HL-60 (cell line): ENCODE measurements around the gene FAM76A.

Source experiments
- DNase-seq, 2 experiments: peaks; one replicate each; pipeline ENCODE4 v3.0.0-alpha.2; 2010 to 2020; ENCODE audit warnings: low read depth in 1 of 2, low spot score in 1 of 2
- H3K27ac ChIP-seq: fragments of 250-450 bp; sonication (Bioruptor Pico); replicated peaks from 2 replicates; pipeline ENCODE4 v1.5.1; 2020; ENCODE audit warnings: mild to moderate bottlenecking, moderate library complexity
- H3K27me3 ChIP-seq: fragments of 250-450 bp; sonication (Bioruptor Pico); 2 replicates; pipeline ENCODE4 v1.5.1; 2021; ENCODE audit warnings: mild to moderate bottlenecking, moderate library complexity; ENCODE audit not compliant: insufficient read depth, poor library complexity, severe bottlenecking
- H3K4me3 ChIP-seq: replicated peaks from 2 replicates; pipeline ENCODE4 v1.5.1; 2011; ENCODE audit warnings: mild to moderate bottlenecking, control low read depth, low read length; ENCODE audit not compliant: insufficient read depth
- GABPA ChIP-seq: IDR thresholded peaks from 2 replicates; pipeline ENCODE4 v1.6.1; 2012; ENCODE audit warnings: low read depth
- POLR2AphosphoS5 ChIP-seq: IDR thresholded peaks from 2 replicates; pipeline ENCODE4 v1.6.1; 2012; ENCODE audit warnings: low read depth
- REST ChIP-seq: IDR thresholded peaks from 2 replicates; pipeline ENCODE4 v1.6.1; 2012; ENCODE audit warnings: low read depth; ENCODE audit not compliant: insufficient replicate concordance
- SPI1 ChIP-seq: IDR thresholded peaks from 2 replicates; pipeline ENCODE4 v1.6.1; 2012; ENCODE audit warnings: low read depth, mild to moderate bottlenecking, borderline replicate concordance
- TF ChIP-seq, protein P1 (sequence below): IDR thresholded peaks from one replicate; pipeline ENCODE4 v1.5.1; 2011; ENCODE audit warnings: low read length, control low read depth, inconsistent platforms; ENCODE audit not compliant: insufficient read depth

Gene FAM76A

GRCh38 chr1:27744556-27744955 lies 18.8 kb downstream of the FAM76A start:
- no peak overlapping the region for H3K4me3 ChIP-seq
- no peaks in the 10 kb centered on the region for H3K27me3 ChIP-seq
- TF ChIP-seq, protein P1, sequence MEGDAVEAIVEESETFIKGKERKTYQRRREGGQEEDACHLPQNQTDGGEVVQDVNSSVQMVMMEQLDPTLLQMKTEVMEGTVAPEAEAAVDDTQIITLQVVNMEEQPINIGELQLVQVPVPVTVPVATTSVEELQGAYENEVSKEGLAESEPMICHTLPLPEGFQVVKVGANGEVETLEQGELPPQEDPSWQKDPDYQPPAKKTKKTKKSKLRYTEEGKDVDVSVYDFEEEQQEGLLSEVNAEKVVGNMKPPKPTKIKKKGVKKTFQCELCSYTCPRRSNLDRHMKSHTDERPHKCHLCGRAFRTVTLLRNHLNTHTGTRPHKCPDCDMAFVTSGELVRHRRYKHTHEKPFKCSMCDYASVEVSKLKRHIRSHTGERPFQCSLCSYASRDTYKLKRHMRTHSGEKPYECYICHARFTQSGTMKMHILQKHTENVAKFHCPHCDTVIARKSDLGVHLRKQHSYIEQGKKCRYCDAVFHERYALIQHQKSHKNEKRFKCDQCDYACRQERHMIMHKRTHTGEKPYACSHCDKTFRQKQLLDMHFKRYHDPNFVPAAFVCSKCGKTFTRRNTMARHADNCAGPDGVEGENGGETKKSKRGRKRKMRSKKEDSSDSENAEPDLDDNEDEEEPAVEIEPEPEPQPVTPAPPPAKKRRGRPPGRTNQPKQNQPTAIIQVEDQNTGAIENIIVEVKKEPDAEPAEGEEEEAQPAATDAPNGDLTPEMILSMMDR: no peak
- TF ChIP-seq REST (no peak), GABPA (no peak), POLR2AphosphoS5 (no peak), SPI1 (no peak)
- no peak overlapping the region for H3K27ac ChIP-seq
- DNase-seq: no peak

- DNase-seq: no peak
- Histone ChIP-seq H3K4me3 (no peak overlapping the region), H3K27ac (no peak overlapping the region), H3K27me3 (no peaks in the 10 kb centered on the region)
- TF ChIP-seq POLR2AphosphoS5 (no peak), REST (no peak), GABPA (no peak), SPI1 (no peak)
- TF ChIP-seq, protein P1: no peak
These were observed 19.7 kb downstream of the FAM76A start for GRCh38 chr1:27745466-27745865.

GRCh38 chr1:27752360-27752759 lies 26.6 kb downstream of the FAM76A start:
- Histone ChIP-seq H3K4me3 (no peak overlapping the region), H3K27ac (no peak overlapping the region), H3K27me3 (no peaks in the 10 kb centered on the region)
- no peak for DNase-seq
- TF ChIP-seq, protein P1: no peak
- TF ChIP-seq POLR2AphosphoS5 (no peak), REST (no peak), SPI1 (no peak), GABPA (no peak)
